MCF 10A (cell line): ENCODE results near the gene ADGRD1. TPM values are rescaled to one million over a fixed set of nuclear protein-coding genes. Genes with fewer than 3 reads are reported as not detected.

ENCODE experiments used
- BruUV-seq: library from RNA; stranded (reverse); fragments of 400-500 nt; replicated peaks from 2 replicates; lab custom pipeline; 2021; lab: Mats Ljungman, UMichigan
- CTCF ChIA-PET: fragments of 300-600 bp; sonication (Branson Sonifier 250); formaldehyde crosslinking; extraction: SDS; loops from one replicate; lab custom pipeline; 2021; ENCODE audit warnings: antibody characterized with exemption, inconsistent platforms; lab: Yijun Ruan, JAX
- POLR2A ChIA-PET: fragments of 300-600, 350-650 bp; sonication (Branson Sonifier 250); formaldehyde crosslinking; extraction: SDS; loops from one replicate; lab custom pipeline; 2020; ENCODE audit warnings: antibody characterized with exemption, inconsistent platforms; lab: Yijun Ruan, JAX
- DNase-seq: peaks from one replicate; pipeline ENCODE4 v3.0.0-alpha.2; 2018; ENCODE audit not compliant: unreplicated experiment
- H3K27ac Mint-ChIP-seq: one replicate; pipeline ENCODE4 v1.8.0; 2022; ENCODE audit warnings: mild to moderate bottlenecking, low read depth, mixed read lengths; ENCODE audit not compliant: unreplicated experiment
- H3K27me3 Mint-ChIP-seq: one replicate; pipeline ENCODE4 v1.8.0; 2022; ENCODE audit warnings: mixed read lengths; ENCODE audit not compliant: insufficient read depth, unreplicated experiment
- H3K36me3 Mint-ChIP-seq: one replicate; pipeline ENCODE4 v1.8.0; 2022; ENCODE audit warnings: mild to moderate bottlenecking, moderate library complexity, mixed read lengths; ENCODE audit not compliant: insufficient read depth, unreplicated experiment
- H3K4me1 Mint-ChIP-seq: one replicate; pipeline ENCODE4 v1.8.0; 2022; ENCODE audit warnings: mixed read lengths; ENCODE audit not compliant: insufficient read depth, unreplicated experiment
- H3K4me3 Mint-ChIP-seq: one replicate; pipeline ENCODE4 v1.8.0; 2022; ENCODE audit warnings: mild to moderate bottlenecking, moderate library complexity, mixed read lengths; ENCODE audit not compliant: unreplicated experiment
- H3K9me3 Mint-ChIP-seq: one replicate; pipeline ENCODE4 v1.8.0; 2022; ENCODE audit warnings: mixed read lengths; ENCODE audit not compliant: unreplicated experiment
- CTCF ChIP-seq: fragments of 200-600 bp; IDR thresholded peaks from one replicate; pipeline ENCODE4 v1.8.0; 2022; ENCODE audit warnings: antibody characterized with exemption, mild to moderate bottlenecking; ENCODE audit not compliant: unreplicated experiment
- intact Hi-C: fragments of 100-400 bp; cut with micrococcal nuclease; formaldehyde crosslinking; loops from 2 replicates; pipeline ENCODE4 v1.14.1; 2022
- total RNA-seq: library from RNA; stranded (reverse); gene quantifications from 2 replicates; pipeline ENCODE4 v1.2.3, GENCODE V29; 2022

The ADGRD1 gene
- total RNA-seq, 1 experiment from 2014 or later, result 0.68 TPM

- no TSS peak for BruUV-seq
- H3K27ac Mint-ChIP-seq, result no peak overlapping the region
- H3K27me3 Mint-ChIP-seq, result peaks cover 28% of the 10 kb centered on the region
- TF ChIP-seq CTCF, result no peak
- H3K9me3 Mint-ChIP-seq, result no peaks in the 10 kb centered on the region
- H3K36me3 Mint-ChIP-seq, result peaks cover 4% of the 10 kb centered on the region
- CTCF ChIA-PET, result interaction anchor here (0.6 kb wide), 1 partner anchor 39 kb away, joined by 3 read pairs; no protein-coding TSS in a partner anchor
- POLR2A ChIA-PET, result no interaction called here
- DNase-seq, result no peak
- intact Hi-C loops, result no loop called here
- no peak overlapping the region for H3K4me3 Mint-ChIP-seq
- H3K4me1 Mint-ChIP-seq, result peaks cover 7% of the 10 kb centered on the region
Observed at GRCh38 chr12:130956456-130957303, 3.0 kb downstream of the ADGRD1 start.

DNA sequence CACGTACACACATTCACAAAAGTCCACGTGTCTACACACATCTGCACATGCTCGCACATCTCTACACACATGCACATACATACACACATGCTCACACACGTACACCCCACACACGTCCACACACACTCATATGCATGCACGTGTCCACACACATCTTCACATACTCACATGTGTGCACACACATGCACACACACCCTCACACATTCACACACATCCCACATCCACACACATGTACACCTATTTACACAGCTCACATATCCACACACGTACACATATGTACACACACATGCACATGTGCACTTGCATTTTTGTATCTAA lies 3.6 kb downstream of the ADGRD1 start:
- CTCF ChIA-PET, result no interaction called here
- H3K4me3 Mint-ChIP-seq, result no peak overlapping the region
- no TSS peak for BruUV-seq
- POLR2A ChIA-PET, result no interaction called here
- peaks cover 28% of the 10 kb centered on the region for H3K27me3 Mint-ChIP-seq
- no peak for TF ChIP-seq CTCF
- H3K9me3 Mint-ChIP-seq, result no peaks in the 10 kb centered on the region
- intact Hi-C loops, result no loop called here
- H3K36me3 Mint-ChIP-seq, result peaks cover 4% of the 10 kb centered on the region
- no peak overlapping the region for H3K27ac Mint-ChIP-seq
- DNase-seq, result no peak
- H3K4me1 Mint-ChIP-seq, result peaks cover 7% of the 10 kb centered on the region

GRCh38 chr12:130958557-130959140 lies 4.9 kb downstream of the ADGRD1 start:
- no peaks in the 10 kb centered on the region for H3K9me3 Mint-ChIP-seq
- peaks cover 23% of the 10 kb centered on the region for H3K27me3 Mint-ChIP-seq
- no peak for TF ChIP-seq CTCF
- DNase-seq, result no peak
- peaks cover 4% of the 10 kb centered on the region for H3K4me1 Mint-ChIP-seq
- CTCF ChIA-PET, result no interaction called here
- H3K27ac Mint-ChIP-seq, result no peak overlapping the region
- H3K36me3 Mint-ChIP-seq, result peaks cover 4% of the 10 kb centered on the region
- POLR2A ChIA-PET, result no interaction called here
- intact Hi-C loops, result no loop called here
- no TSS peak for BruUV-seq
- no peak overlapping the region for H3K4me3 Mint-ChIP-seq

DNA sequence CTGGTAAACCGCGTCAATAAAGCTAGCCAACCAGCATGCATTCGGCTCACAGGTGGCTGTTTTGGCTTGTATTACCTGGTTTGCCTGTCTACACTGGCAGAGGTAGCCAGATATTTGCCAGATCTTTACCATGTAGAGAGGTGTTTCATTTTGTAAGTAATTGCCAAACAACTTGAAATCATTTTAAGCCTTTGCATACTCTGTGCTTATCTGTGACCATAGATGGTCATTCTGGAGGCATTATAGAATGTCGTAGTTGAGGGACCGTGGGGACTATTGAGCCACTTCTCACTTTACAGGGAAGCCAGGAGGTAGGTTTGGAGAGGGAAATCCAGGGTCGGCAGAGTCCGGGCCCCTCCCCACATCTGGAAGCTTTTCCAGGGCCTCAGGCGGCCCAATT lies 5.9 kb downstream of the ADGRD1 start:
- TF ChIP-seq CTCF, result no peak
- POLR2A ChIA-PET, result no interaction called here
- Mint-ChIP-seq H3K4me1 (peaks cover 1% of the 10 kb centered on the region), H3K4me3 (no peak overlapping the region), H3K27me3 (peaks cover 18% of the 10 kb centered on the region), H3K36me3 (peaks cover 4% of the 10 kb centered on the region), H3K27ac (no peak overlapping the region), H3K9me3 (no peaks in the 10 kb centered on the region)
- intact Hi-C loops, result no loop called here
- CTCF ChIA-PET, result interaction anchor here (0.6 kb wide), 1 partner anchor 715 kb away, joined by 3 read pairs; no protein-coding TSS in a partner anchor
- DNase-seq, result no peak
- no TSS peak for BruUV-seq
